Panc1 (cell line): ENCODE data around the gene AMT. TPM values are rescaled to one million over a fixed set of nuclear protein-coding genes. Genes with fewer than 3 reads are reported as not detected.

Experiments
- ATAC-seq: fragments of 200-7000 bp; cut with Tn5 transposase; 2 replicates; pipeline ENCODE4 v1.9.1; 2020; ENCODE audit warnings: mild to moderate bottlenecking, moderate library complexity
- BruUV-seq: library from RNA; stranded (reverse); fragments of 400-500 nt; replicated peaks from 2 replicates; lab custom pipeline; 2021; lab: Mats Ljungman, UMichigan
- CTCF ChIA-PET: fragments of 300-600 bp; sonication (Branson Sonifier 250); formaldehyde crosslinking; loops from one replicate; lab custom pipeline; 2022; ENCODE audit warnings: antibody characterized with exemption; lab: Charles Lee
- POLR2A ChIA-PET: fragments of 300-600 bp; sonication (Branson Sonifier 250); formaldehyde crosslinking; loops from one replicate; lab custom pipeline; 2022; ENCODE audit warnings: antibody characterized with exemption; lab: Charles Lee
- DNase-seq: peaks from one replicate; pipeline ENCODE4 v3.0.0-alpha.2; 2010; ENCODE audit warnings: low read depth, low spot score
- H3K27ac ChIP-seq: 2 replicates; pipeline ENCODE4 v1.5.1; 2011; ENCODE audit warnings: mild to moderate bottlenecking, low read length, inconsistent platforms
- H3K27me3 ChIP-seq: fragments of 200-500 bp; sonication (Bioruptor generic); 2 replicates; pipeline ENCODE4 v1.6.0; 2014; ENCODE audit warnings: low read length, inconsistent platforms; ENCODE audit not compliant: control insufficient read depth, insufficient read depth
- H3K36me3 ChIP-seq: fragments of 200-500 bp; sonication (Bioruptor generic); 2 replicates; pipeline ENCODE4 v1.5.1; 2014; ENCODE audit warnings: inconsistent platforms, mild to moderate bottlenecking, low read length, moderate library complexity; ENCODE audit not compliant: control insufficient read depth, insufficient read depth
- H3K4me1 ChIP-seq: 2 replicates; pipeline ENCODE4 v1.5.1; 2011; ENCODE audit warnings: inconsistent platforms, mild to moderate bottlenecking, low read length, moderate library complexity; ENCODE audit not compliant: control insufficient read depth, insufficient read depth
- H3K4me3 ChIP-seq, 2 experiments: 2 replicates each; pipeline ENCODE4 v1.5.1; 2011 to 2012; ENCODE audit warnings: low read depth in 2 of 2, low read length in 2 of 2, mild to moderate bottlenecking in 2 of 2, inconsistent platforms in 1 of 2, moderate library complexity in 1 of 2
- H3K9me3 ChIP-seq: fragments of 200-500 bp; sonication (Bioruptor generic); 2 replicates; pipeline ENCODE4 v1.5.1; 2014; ENCODE audit warnings: low read depth, mild to moderate bottlenecking, inconsistent platforms, low read length, moderate library complexity; ENCODE audit not compliant: control insufficient read depth, insufficient read depth
- CTCF ChIP-seq: fragments of 450-650 bp; IDR thresholded peaks from 2 replicates; pipeline ENCODE4 v1.5.1; 2017; ENCODE audit warnings: mild to moderate bottlenecking
- POLR2AphosphoS5 ChIP-seq: IDR thresholded peaks from 2 replicates; pipeline ENCODE4 v1.6.1; 2012; ENCODE audit warnings: mild to moderate bottlenecking, low read depth, low read length, moderate library complexity
- REST ChIP-seq, 2 experiments: IDR thresholded peaks; 2 replicates each; pipeline ENCODE4 v1.6.1; 2011 to 2012; ENCODE audit warnings: low read depth in 2 of 2, control low read depth in 1 of 2, low read length in 1 of 2, mild to moderate bottlenecking in 1 of 2, moderate library complexity in 1 of 2; ENCODE audit not compliant: insufficient read depth in 1 of 2
- SIN3A ChIP-seq: IDR thresholded peaks from 2 replicates; pipeline ENCODE4 v1.6.1; 2012; ENCODE audit warnings: low read depth, mild to moderate bottlenecking, low read length, moderate library complexity, borderline replicate concordance; ENCODE audit not compliant: insufficient read depth
- TCF7L2 ChIP-seq: IDR thresholded peaks from 2 replicates; pipeline ENCODE4 v1.6.1; 2011; ENCODE audit warnings: mild to moderate bottlenecking, low read depth, low read length, inconsistent platforms
- in situ Hi-C: cut with HindIII; loops from 2 replicates; pipeline ENCODE4 v1.10.0; 2016; ENCODE audit warnings: low sequenced_read_pairs, low pct_unique_long_range_greater_than_20kb
- intact Hi-C: fragments of 100-400 bp; cut with micrococcal nuclease; formaldehyde crosslinking; loops from one replicate; pipeline ENCODE4 v1.10.0; 2022; ENCODE audit not compliant: unreplicated experiment
- total RNA-seq: library from RNA; stranded (reverse); gene quantifications from one replicate; pipeline ENCODE4 v1.2.1, GENCODE V29; 2021; ENCODE audit not compliant: unreplicated experiment

AMT gene
- total RNA-seq, 1 experiment from 2014 or later: 1.1 TPM

GRCh38 chr3:49454898-49455681 lies 32.8 kb upstream of the AMT start:
- no peak for TF ChIP-seq POLR2AphosphoS5
- Histone ChIP-seq H3K4me3 (no peak overlapping the region), H3K27me3 (no peaks in the 10 kb centered on the region), H3K4me1 (peaks cover 3% of the 10 kb centered on the region; the same call in 1 of the 2 replicates), H3K36me3 (no peaks in the 10 kb centered on the region), H3K9me3 (no peaks in the 10 kb centered on the region), H3K27ac (no peak overlapping the region)
- in situ Hi-C loops (no loop called here), intact Hi-C loops (no loop called here)
- POLR2A ChIA-PET: no interaction called here
- no TSS peak for BruUV-seq
- ATAC-seq: no peak
- no peak for DNase-seq
- CTCF ChIA-PET: interaction anchor here (0.6 kb wide), 1 partner anchor 23 kb away, joined by 10 read pairs; no protein-coding TSS in a partner anchor

- CTCF ChIA-PET: interaction anchor here (0.6 kb wide), 1 partner anchor 24 kb away, joined by 10 read pairs; no protein-coding TSS in a partner anchor
- H3K4me3 ChIP-seq: no peak overlapping the region
- no peak for DNase-seq
- intact Hi-C loops: no loop called here
- H3K4me1 ChIP-seq: peaks cover 3% of the 10 kb centered on the region; the same call in 1 of the 2 replicates
- H3K9me3 ChIP-seq: no peaks in the 10 kb centered on the region
- BruUV-seq: no TSS peak
- in situ Hi-C loops: no loop called here
- no peak overlapping the region for H3K27ac ChIP-seq
- no peaks in the 10 kb centered on the region for H3K27me3 ChIP-seq
- POLR2A ChIA-PET: interaction anchor here (0.6 kb wide), 1 partner anchor 122 kb away, joined by 5 read pairs; no protein-coding TSS in a partner anchor
- H3K36me3 ChIP-seq: no peaks in the 10 kb centered on the region
- ATAC-seq: peak; percentile 72
- no peak for TF ChIP-seq REST (IDR thresholded peaks at IDR 0.05; ENCODE audit: insufficient read depth in 1 of 2, low read depth in 2 of 2, low read length in 1 of 2)
- TF ChIP-seq POLR2AphosphoS5: no peak
- no peak for TF ChIP-seq SIN3A
- TF ChIP-seq CTCF: no peak; the same call in 1 of the 2 replicates
- TF ChIP-seq TCF7L2: no peak
These were observed 32.2 kb upstream of the AMT start for GRCh38 chr3:49454458-49454857.

GRCh38 chr3:49453621-49454020 lies 31.3 kb upstream of the AMT start:
- no peak for TF ChIP-seq REST (IDR thresholded peaks at IDR 0.05; ENCODE audit: insufficient read depth in 1 of 2, low read depth in 2 of 2, low read length in 1 of 2)
- TF ChIP-seq CTCF: no peak
- no peak for TF ChIP-seq POLR2AphosphoS5
- no peak for TF ChIP-seq TCF7L2
- no peak for TF ChIP-seq SIN3A
- ATAC-seq (no peak), DNase-seq (no peak)
- intact Hi-C loops (no loop called here), in situ Hi-C loops (no loop called here)
- Histone ChIP-seq H3K27ac (no peak overlapping the region), H3K27me3 (no peaks in the 10 kb centered on the region), H3K4me1 (peaks cover 3% of the 10 kb centered on the region; the same call in 1 of the 2 replicates), H3K4me3 (no peak overlapping the region), H3K9me3 (no peaks in the 10 kb centered on the region), H3K36me3 (no peaks in the 10 kb centered on the region)
- ChIA-PET CTCF (no interaction called here), POLR2A (no interaction called here)
- no TSS peak for BruUV-seq
